Endothelial cell of umbilical vein (primary cell): ENCODE results near the gene NDRG2. TPM values are rescaled to one million over a fixed set of nuclear protein-coding genes. Genes with fewer than 3 reads are reported as not detected.

Experiments used
- BruUV-seq: library from RNA; stranded (reverse); fragments of 400-500 nt; replicated peaks from 2 replicates; lab custom pipeline; 2021; lab: Mats Ljungman, UMichigan
- CTCF ChIA-PET: fragments of 300-600, 350-600 bp; sonication (Branson Sonifier 250); formaldehyde crosslinking; loops from one replicate; lab custom pipeline; 2021; ENCODE audit warnings: antibody characterized with exemption, inconsistent platforms; lab: Charles Lee
- POLR2A ChIA-PET: fragments of 300-600, 350-600 bp; sonication (Branson Sonifier 250); formaldehyde crosslinking; loops from one replicate; lab custom pipeline; 2021; ENCODE audit warnings: antibody characterized with exemption, inconsistent platforms; lab: Charles Lee
- DNase-seq: peaks from one replicate; pipeline ENCODE4 v3.0.0-alpha.2; 2011; ENCODE audit warnings: low read depth, low spot score
- FAIRE-seq: peaks from 2 replicates; lab custom pipeline; 2011; peaks lifted over from hg19 to GRCh38; lab: Jason Lieb, UNC
- H2AFZ ChIP-seq: 2 replicates; pipeline ENCODE4 v1.6.0; 2012; ENCODE audit warnings: low read depth, low read length, control low read depth, inconsistent platforms
- H3K27ac ChIP-seq: 2 replicates; pipeline ENCODE4 v1.5.1; 2011; ENCODE audit warnings: low read depth, mild to moderate bottlenecking, control low read depth, low read length, moderate library complexity; ENCODE audit not compliant: insufficient read depth
- H3K27me3 ChIP-seq, 2 experiments: 2 replicates each; pipeline versions ENCODE4 v1.6.0 to v1.6.1; 2011; ENCODE audit warnings: low read length in 2 of 2, mixed read lengths in 1 of 2; ENCODE audit not compliant: control insufficient read depth in 2 of 2, insufficient read depth in 2 of 2
- H3K36me3 ChIP-seq, 2 experiments: 2 replicates in 1 of 2; 3 replicates in 1 of 2; pipeline ENCODE4 v1.5.1; 2011; ENCODE audit warnings: low read length in 2 of 2, mild to moderate bottlenecking in 1 of 2, moderate library complexity in 1 of 2; ENCODE audit not compliant: control insufficient read depth in 2 of 2, insufficient read depth in 2 of 2; ENCODE audit errors: extremely low read depth in 1 of 2
- H3K4me1 ChIP-seq: 3 replicates; pipeline ENCODE4 v1.5.1; 2011; ENCODE audit warnings: mild to moderate bottlenecking, low read length; ENCODE audit not compliant: control insufficient read depth, insufficient read depth; ENCODE audit errors: extremely low read depth
- H3K4me2 ChIP-seq: 2 replicates; pipeline ENCODE4 v1.6.1; 2011; ENCODE audit warnings: low read length, control low read depth, mixed read lengths; ENCODE audit not compliant: insufficient read depth
- H3K4me3 ChIP-seq, 3 experiments: fragments of 200-600 bp in 1 of 3; sonication (generic), shearing (Covaris generic) in 1 of 3; replicated peaks in 1 of 3; 2 replicates each; pipeline ENCODE4 v1.5.1; 2011 to 2016; ENCODE audit warnings: control low read depth in 3 of 3, low read length in 3 of 3, mild to moderate bottlenecking in 2 of 3, inconsistent platforms in 1 of 3, low read depth in 1 of 3, moderate library complexity in 1 of 3; ENCODE audit not compliant: insufficient read depth in 1 of 3
- H3K79me2 ChIP-seq: 2 replicates; pipeline ENCODE4 v1.6.0; 2012; ENCODE audit warnings: low read length, inconsistent platforms; ENCODE audit not compliant: control insufficient read depth, insufficient read depth
- H3K9ac ChIP-seq: replicated peaks from 2 replicates; pipeline ENCODE3; 2011; ENCODE audit warnings: low read length, control low read depth; ENCODE audit not compliant: insufficient read depth; ENCODE audit errors: extremely low read depth
- H3K9me1 ChIP-seq: replicated peaks from 3 replicates; pipeline ENCODE4 v1.6.0; 2011; ENCODE audit warnings: mild to moderate bottlenecking, low read length; ENCODE audit not compliant: control insufficient read depth, insufficient read depth; ENCODE audit errors: extremely low read depth
- H3K9me3 ChIP-seq: replicated peaks from 2 replicates; pipeline ENCODE4 v1.5.1; 2012; ENCODE audit warnings: low read length, inconsistent platforms; ENCODE audit not compliant: control insufficient read depth, insufficient read depth
- H4K20me1 ChIP-seq: replicated peaks from 2 replicates; pipeline ENCODE3; 2011; ENCODE audit warnings: mild to moderate bottlenecking, low read length; ENCODE audit not compliant: control insufficient read depth, insufficient read depth; ENCODE audit errors: extremely low read depth
- EZH2 ChIP-seq: IDR thresholded peaks from 2 replicates; pipeline ENCODE4 v1.6.1; 2012; ENCODE audit warnings: borderline replicate concordance, low read depth, mild to moderate bottlenecking, moderate library complexity, low read length, inconsistent platforms; ENCODE audit not compliant: severe bottlenecking
- FOS ChIP-seq: IDR thresholded peaks from 2 replicates; pipeline ENCODE4 v1.6.1; 2011; ENCODE audit warnings: mild to moderate bottlenecking, low read length, moderate library complexity, borderline replicate concordance; ENCODE audit not compliant: insufficient read depth
- GATA2 ChIP-seq: IDR thresholded peaks from 2 replicates; pipeline ENCODE4 v1.7.0; 2011; ENCODE audit warnings: low read depth, mild to moderate bottlenecking, moderate library complexity, mixed read lengths, low read length; ENCODE audit not compliant: insufficient read length, insufficient read depth
- JUN ChIP-seq: IDR thresholded peaks from 2 replicates; pipeline ENCODE4 v1.6.1; 2011; ENCODE audit warnings: borderline replicate concordance, low read depth; ENCODE audit not compliant: insufficient read length, insufficient read depth
- MAX ChIP-seq: IDR thresholded peaks from 2 replicates; pipeline ENCODE4 v1.6.1; 2011; ENCODE audit not compliant: insufficient read depth, insufficient read length
- MYC ChIP-seq: IDR thresholded peaks from one replicate; pipeline ENCODE4 v1.6.1; 2011; ENCODE audit warnings: mild to moderate bottlenecking, low read depth, low read length
- POLR2A ChIP-seq: IDR thresholded peaks from 2 replicates; pipeline ENCODE4 v1.6.1; 2012; ENCODE audit warnings: low read depth, mild to moderate bottlenecking, control low read depth, low read length
- POLR2AphosphoS5 ChIP-seq: IDR thresholded peaks from 2 replicates; pipeline ENCODE4 v1.6.1; 2012; ENCODE audit warnings: low read depth, mild to moderate bottlenecking, control low read depth, low read length, moderate library complexity; ENCODE audit not compliant: insufficient read depth
- dilution Hi-C: fragments of 300-500 bp; cut with MboI; formaldehyde crosslinking; loops from one replicate; pipeline ENCODE4 v1.15.0; 2019; ENCODE audit warnings: low sequenced_read_pairs; ENCODE audit not compliant: extremely low pct_ligation_motif_present
- intact Hi-C: fragments of 100-400 bp; cut with micrococcal nuclease; formaldehyde crosslinking; loops from one replicate; pipeline ENCODE4 v1.10.0; 2022
- polyA plus RNA-seq, 4 experiments: library from polyadenylated mRNA; depleted of rRNA in 3 of 4; stranded (reverse) in 3 of 4; unstranded in 1 of 4; fragments of >200 nt; gene quantifications; 2 replicates each; pipeline versions ENCODE4 v1.2.1 to v1.2.3, GENCODE V29; 2011 to 2012; ENCODE audit warnings: missing spikeins in 1 of 4
- total RNA-seq: library from RNA; stranded (reverse); gene quantifications from 2 replicates; pipeline ENCODE4 v1.2.3, GENCODE V29; 2021
- TF ChIP-seq, protein P1 (sequence below), 2 donors: IDR thresholded peaks; 1 replicate in 1 of 2; 2 replicates in 1 of 2; pipeline ENCODE4 v1.5.1; 2011; ENCODE audit warnings: low read length in 2 of 2, mild to moderate bottlenecking in 2 of 2, moderate library complexity in 2 of 2, control low read depth in 1 of 2, inconsistent platforms in 1 of 2, low read depth in 1 of 2; ENCODE audit not compliant: insufficient read depth in 1 of 2; ENCODE audit errors: extremely low read depth in 1 of 2

The NDRG2 gene
- total and polyA plus RNA-seq, 2 donors (not counting 3 experiments of a cell fraction or from before 2014, with no cell fraction given) = 0.54 TPM; not detected in 1

GRCh38 chr14:21033133-21033698, 8.4 kb upstream of the NDRG2 start:
- DNase-seq (no peak), FAIRE-seq (no peak)
- Histone ChIP-seq H3K9me1 (no peaks in the 10 kb centered on the region), H2AFZ (no peak overlapping the region), H3K4me2 (no peak overlapping the region), H3K27ac (no peak overlapping the region), H3K9me3 (no peaks in the 10 kb centered on the region), H3K27me3 (peaks cover 20 to 26% of the 10 kb centered on the region in 2 experiments), H4K20me1 (no peaks in the 10 kb centered on the region), H3K9ac (no peak overlapping the region), H3K4me3 (no peak overlapping the region), H3K79me2 (no peaks in the 10 kb centered on the region), H3K36me3 (no peaks in the 10 kb centered on the region), H3K4me1 (no peaks in the 10 kb centered on the region)
- dilution Hi-C loops (no loop called here), intact Hi-C loops (no loop called here)
- ChIA-PET CTCF (interaction anchor here (1.3 to 10.1 kb wide), 3 partner anchors 11 to 20 kb away, joined by 3 to 86 read pairs (median 4); no protein-coding TSS in a partner anchor), POLR2A (no interaction called here)
- no TSS peak for BruUV-seq
- TF ChIP-seq MYC (no peak), MAX (no peak), POLR2A (no peak), FOS (no peak), GATA2 (no peak), POLR2AphosphoS5 (no peak), EZH2 (no peak), JUN (no peak)
- TF ChIP-seq, protein P1, sequence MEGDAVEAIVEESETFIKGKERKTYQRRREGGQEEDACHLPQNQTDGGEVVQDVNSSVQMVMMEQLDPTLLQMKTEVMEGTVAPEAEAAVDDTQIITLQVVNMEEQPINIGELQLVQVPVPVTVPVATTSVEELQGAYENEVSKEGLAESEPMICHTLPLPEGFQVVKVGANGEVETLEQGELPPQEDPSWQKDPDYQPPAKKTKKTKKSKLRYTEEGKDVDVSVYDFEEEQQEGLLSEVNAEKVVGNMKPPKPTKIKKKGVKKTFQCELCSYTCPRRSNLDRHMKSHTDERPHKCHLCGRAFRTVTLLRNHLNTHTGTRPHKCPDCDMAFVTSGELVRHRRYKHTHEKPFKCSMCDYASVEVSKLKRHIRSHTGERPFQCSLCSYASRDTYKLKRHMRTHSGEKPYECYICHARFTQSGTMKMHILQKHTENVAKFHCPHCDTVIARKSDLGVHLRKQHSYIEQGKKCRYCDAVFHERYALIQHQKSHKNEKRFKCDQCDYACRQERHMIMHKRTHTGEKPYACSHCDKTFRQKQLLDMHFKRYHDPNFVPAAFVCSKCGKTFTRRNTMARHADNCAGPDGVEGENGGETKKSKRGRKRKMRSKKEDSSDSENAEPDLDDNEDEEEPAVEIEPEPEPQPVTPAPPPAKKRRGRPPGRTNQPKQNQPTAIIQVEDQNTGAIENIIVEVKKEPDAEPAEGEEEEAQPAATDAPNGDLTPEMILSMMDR (IDR thresholded peaks at IDR 0.05; ENCODE audit: extremely low read depth in 1 of 2, insufficient read depth in 1 of 2, low read depth in 1 of 2, low read length in 2 of 2) = no peak
